HG03565 (cell line): ENCODE results near the gene HNRNPA2B1.
"Not testable (repeated sequence)": the region's sequence is repeated elsewhere in the genome, so short reads cannot be mapped to it uniquely, and the experiment has no call there.

Source experiments
- ATAC-seq: cut with Tn5 transposase; IDR thresholded peaks from one replicate; pipeline ENCODE4 v1.9.1; 2021; ENCODE audit warnings: mild to moderate bottlenecking, moderate library complexity; ENCODE audit not compliant: unreplicated experiment

The HNRNPA2B1 gene

DNA sequence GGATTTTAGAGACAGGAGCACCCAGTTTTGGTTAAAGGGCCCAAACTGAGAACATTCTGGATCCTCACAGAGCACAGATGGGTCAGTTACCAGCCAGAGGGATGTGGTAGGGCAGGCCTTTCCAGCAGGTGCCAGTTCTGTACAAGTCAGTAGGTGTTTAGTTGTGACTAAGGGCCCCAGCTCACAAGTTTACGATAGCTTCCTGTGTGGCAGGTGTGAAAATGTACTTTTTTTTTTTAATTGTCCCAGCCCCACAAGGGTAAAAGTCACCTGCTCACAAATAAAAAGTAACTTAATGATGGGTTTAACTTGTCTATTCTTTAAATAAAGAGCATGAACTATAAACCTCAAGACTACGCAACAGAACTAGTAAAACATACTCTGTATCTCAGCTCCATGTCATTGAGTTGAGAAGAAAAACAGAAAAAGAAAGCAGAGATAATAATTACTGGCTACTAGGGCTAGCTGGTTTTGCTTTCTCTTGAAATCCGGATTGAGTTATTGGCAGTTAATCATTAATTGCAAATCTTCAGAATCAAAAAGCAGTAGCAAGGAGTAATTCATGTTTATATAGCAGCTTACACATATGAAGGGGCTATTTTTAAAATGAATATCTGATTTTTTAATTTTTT is 33.1 kb downstream of the HNRNPA2B1 start:
- no peak for ATAC-seq

GRCh38 chr7:26166684-26167266 is 33.8 kb downstream of the HNRNPA2B1 start:
- no peak for ATAC-seq

DNA sequence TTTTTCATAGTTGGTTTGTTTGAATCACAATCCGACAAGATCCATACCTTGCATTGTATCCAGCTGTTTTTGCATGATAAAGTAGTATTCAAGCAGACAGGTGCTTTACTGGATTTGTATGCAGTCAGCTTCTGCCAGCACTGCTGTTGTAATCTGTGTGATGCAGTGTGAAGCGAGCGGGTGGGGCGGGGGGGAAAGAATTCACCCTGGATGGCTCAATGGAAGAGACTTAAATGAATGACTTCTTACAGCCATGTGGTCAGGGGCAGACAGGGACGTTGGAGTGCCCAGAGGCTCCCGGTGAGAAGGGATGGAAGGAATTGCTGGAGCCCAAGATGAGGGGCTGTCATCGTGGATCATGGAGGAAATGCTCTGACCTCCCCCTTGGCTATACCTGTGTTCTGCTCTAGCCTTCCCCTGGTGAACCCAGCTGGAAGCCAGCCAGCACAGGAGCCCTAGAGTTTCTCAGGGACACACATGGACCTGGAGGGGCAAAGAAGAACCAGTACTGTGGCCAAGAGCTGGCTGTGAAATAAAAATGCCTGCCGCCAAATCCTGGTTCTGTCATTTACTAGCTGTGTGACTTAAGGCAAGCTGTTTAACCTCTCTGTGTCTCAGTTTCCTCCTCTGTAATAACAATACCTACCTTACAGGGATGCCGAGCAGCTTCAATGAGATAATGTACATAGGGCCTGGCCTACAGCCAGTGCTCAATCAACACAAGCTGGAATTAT is 34.4 kb downstream of the HNRNPA2B1 start:
- ATAC-seq, result no peak

DNA sequence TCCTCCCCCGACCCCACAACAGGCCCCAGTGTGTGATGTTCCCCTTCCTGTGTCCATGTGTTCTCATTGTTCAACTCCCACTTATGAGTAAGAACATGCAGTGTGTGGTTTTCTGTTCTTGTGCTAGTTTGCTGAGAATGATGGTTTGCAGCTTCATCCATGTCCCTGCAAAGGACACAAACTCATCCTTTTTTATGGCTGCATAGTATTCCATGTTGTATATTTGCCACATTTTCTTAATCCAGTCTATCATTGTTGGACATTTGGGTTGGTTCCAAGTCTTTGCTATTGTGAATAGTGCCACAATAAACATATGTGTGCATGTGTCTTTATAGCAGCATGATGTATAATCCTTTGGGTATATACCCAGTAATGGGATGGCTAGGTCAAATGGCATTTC is 36.7 kb downstream of the HNRNPA2B1 start:
- not testable (repeated sequence) for ATAC-seq

- ATAC-seq, result no peak
These were observed 38.1 kb downstream of the HNRNPA2B1 start for GRCh38 chr7:26162431-26162830.

- no peak for ATAC-seq
These were observed 39.6 kb downstream of the HNRNPA2B1 start for GRCh38 chr7:26160896-26161295.

GRCh38 chr7:26159243-26159642 is 41.3 kb downstream of the HNRNPA2B1 start:
- no peak for ATAC-seq

GRCh38 chr7:26157520-26158105 is 42.9 kb downstream of the HNRNPA2B1 start:
- ATAC-seq, result no peak

DNA sequence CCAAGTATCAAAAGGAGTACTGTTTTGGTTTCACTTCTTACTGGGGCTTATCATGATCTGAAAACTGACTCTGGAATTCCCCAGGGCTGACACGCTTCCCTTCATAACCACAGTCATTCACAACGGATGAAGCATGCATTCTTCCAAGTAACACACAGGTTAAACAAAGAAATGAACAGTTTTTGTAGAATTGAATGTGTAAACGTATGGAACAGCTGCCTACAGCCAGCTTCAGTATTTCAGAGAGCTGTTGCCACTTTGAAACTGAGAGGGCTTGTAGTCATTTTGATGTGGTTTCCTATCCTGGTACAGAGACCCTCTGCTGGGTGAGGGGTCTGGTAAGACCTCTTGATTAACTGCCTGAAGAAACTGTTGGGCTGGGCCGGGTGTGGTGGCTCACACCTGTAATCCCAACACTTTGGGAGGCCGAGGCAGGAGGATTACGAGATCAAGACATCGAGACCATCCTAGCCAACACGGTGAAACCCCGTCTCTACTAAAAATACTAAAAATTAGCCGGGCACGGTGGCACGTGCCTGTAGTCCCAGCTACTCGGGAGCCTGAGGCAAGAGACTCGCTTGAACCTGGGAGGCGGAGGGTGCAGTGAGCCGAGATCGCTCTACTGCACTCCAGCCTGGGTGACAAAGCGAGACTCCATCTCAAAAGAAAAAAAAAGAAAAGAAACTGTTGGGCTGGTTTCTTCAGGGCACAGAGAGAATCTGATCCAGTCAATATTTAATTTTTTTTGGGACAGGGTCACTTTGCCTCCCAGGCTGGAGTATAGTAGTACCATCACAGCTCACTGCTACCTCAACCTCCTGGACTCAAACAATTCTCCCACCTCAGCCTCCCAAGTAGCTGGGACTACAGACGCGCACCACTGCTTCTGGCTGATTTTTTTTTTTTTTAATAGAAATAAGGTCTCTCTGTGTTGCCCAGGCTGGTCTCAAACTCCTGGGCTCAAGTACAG is 43.8 kb downstream of the HNRNPA2B1 start:
- peak; percentile 23 for ATAC-seq

GRCh38 chr7:26155531-26156375 is 44.8 kb downstream of the HNRNPA2B1 start:
- ATAC-seq, result no peak

GRCh38 chr7:26153823-26154783 is 46.4 kb downstream of the HNRNPA2B1 start:
- ATAC-seq, result no peak

GRCh38 chr7:26153241-26153822 is 47.2 kb downstream of the HNRNPA2B1 start:
- no peak for ATAC-seq

DNA sequence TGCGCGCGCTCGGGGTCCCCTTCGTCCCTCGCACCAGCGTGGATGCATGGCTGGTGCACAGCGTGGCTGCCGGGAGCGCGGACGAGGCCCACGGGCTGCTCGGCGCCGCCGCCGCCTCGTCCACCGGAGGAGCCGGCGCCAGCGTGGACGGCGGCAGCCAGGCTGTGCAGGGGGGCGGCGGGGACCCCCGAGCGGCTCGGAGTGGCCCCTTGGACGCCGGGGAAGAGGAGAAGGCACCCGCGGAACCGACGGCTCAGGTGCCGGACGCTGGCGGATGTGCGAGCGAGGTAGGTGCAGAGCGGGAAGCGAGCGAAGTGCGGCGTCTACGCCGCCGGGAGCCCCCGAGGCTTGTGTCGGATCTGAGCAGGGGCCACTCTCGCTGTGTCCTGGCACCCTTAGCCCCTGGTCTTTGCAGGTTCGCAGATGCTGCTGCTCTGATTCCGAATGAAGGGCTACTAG is 47.7 kb downstream of the HNRNPA2B1 start:
- ATAC-seq, result peak; percentile 11

DNA sequence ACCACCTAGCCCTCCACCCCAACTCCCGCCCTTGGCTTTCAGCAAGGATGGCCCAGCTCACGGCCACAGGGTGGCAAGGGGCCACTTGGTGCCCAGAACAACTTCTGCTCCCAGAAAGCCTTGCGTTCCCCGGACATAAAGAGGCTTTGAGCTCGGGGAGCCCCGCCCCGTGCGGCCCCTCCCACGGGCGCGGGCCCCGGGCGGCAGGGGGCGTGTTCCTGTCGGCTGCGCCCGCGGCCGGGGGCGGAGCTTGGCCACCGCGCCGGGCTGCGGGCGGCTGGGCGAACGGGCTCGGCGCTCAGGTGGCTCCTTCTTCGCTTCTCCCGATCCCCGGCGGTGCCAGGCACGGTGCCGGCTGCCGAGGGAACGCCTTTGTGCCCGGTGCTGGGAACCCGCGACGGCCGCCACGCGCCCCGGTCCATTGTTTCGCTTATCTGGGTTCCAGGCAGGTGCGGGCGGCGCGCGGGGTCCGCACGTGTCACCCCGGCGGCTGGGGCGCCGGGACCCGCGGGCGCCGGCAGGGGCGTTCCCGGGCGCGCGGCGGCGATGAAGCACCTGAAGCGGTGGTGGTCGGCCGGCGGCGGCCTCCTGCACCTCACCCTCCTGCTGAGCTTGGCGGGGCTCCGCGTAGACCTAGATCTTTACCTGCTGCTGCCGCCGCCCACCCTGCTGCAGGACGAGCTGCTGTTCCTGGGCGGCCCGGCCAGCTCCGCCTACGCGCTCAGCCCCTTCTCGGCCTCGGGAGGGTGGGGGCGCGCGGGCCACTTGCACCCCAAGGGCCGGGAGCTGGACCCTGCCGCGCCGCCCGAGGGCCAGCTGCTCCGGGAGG is 48.4 kb downstream of the HNRNPA2B1 start, which contains the start of gene NFE2L3:
TSS of gene NFE2L3 (plus strand) at position 246 of the 829 bp plus-strand sequence. CDS start at position 547, 301 bp downstream.
- peak; percentile 46 for ATAC-seq

- no peak for ATAC-seq
These were observed 48.9 kb downstream of the HNRNPA2B1 start for GRCh38 chr7:26151650-26151952.

- ATAC-seq, result no peak
These were observed 49.5 kb downstream of the HNRNPA2B1 start for GRCh38 chr7:26151096-26151495.

GRCh38 chr7:26149391-26149977 is 51.1 kb downstream of the HNRNPA2B1 start:
- ATAC-seq, result no peak
